ENCODE measurements around the gene CXCL13. TPM values are rescaled to one million over a fixed set of nuclear protein-coding genes. Genes with fewer than 3 reads are reported as not detected.
"Not testable (repeated sequence)": the region's sequence is repeated elsewhere in the genome, so short reads cannot be mapped to it uniquely, and the experiment has no call there.

The CXCL13 gene
- total RNA-seq, 1 donor from 2014 or later: not detected

DNA sequence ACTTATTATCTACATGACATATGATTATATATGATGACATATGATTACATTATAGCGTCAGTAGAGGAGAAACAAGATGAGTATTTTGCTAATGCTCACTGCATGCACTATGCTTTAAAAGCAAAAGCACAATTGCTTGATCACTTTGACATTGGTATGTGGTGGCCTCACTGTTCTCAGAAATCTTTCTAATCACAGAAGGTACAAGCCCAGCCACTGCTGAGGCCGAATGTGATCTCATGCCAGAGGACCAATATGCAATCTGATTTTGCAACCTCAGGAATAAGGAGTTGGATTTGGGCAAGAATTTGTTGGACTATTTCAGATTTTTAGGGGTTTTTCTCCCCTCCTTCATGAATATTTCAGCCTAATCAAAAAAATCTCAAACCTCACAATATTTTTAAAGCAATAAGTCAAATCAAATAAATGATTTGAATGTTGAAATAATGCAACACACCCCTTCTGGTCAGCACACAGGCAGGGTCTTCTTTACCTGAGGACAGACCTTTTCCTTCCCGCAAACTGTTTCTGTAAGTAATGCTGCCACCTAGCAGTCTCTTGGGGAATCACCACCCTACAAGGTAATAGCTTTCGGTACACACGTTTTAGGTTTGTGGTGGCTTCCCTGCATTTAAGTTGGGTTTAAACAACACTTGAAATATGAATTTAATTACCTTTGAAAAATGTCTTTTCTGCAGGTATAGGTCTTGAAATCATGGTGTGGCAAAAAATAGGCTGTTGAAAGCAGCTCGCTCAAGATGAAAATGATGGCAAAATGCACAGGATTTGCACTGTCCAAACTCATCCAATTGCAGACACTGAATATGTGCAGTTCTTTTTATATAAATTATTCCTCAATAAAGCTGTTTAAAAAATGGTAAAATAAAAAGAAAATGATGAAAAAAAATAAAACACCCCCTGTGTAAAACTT lies 4.8 kb upstream of the CXCL13 start:
- intact Hi-C loops (cut with micrococcal nuclease): loop anchor here (5.0 kb wide), 1 partner anchor 213 kb away; no protein-coding TSS in a partner anchor
- no peak for ATAC-seq

DNA sequence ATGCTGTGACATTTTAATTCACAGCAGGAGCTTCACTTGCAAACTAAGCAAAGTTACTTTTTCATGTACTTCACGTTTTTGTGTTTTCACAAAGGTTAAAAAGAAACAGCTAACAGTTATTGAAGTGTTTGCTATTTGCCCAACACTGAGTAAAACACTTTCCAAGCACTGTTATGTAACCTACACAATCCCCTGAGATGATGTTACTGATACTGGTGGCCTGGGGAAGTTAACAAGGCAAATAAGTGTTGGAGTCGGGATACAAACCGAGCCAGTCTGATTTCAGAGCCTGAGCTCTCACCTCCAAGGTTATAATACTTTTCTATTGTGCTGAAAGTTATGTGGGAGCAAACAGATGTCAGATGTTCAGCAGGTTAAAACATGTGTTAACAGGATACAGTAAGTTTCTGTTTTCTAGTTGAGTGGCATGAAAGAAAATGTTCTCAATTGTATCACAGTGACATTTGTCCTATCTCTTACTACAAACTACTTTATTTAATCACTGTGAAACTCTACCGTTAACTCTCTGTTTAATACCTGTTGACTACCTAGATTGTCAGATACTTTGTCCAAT lies 3.9 kb upstream of the CXCL13 start:
- intact Hi-C loops (cut with micrococcal nuclease): loop anchor here (5.0 kb wide), 1 partner anchor 214 kb away; no protein-coding TSS in a partner anchor
- DNase-seq: no peak
- ATAC-seq: no peak

More for the DNA sequence above, 4.8 kb upstream of the CXCL13 start:
- DNase-seq: no peak

DNA sequence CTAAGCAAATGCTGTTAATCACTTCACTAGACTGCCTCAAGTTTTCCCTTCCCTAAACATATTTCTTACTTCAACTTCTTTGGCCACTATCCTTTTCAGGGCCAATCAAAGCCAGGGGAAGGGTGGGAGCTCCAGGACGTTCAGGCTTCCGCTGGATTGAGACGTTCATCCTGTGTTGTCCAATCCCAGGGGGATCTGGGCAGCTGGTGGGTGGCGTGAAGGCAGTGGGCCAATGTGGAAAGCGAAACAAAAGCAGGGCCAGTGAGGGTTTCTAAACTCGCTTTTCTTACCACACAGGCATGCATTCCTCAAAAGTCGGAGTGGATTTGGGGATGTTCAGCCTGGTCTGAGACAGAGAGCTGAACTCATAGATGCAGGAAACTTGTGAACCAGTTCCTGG lies 7.6 kb downstream of the CXCL13 start:
- peak; percentile 42 for DNase-seq
- peak; percentile 79 for ATAC-seq

GRCh38 chr4:77615153-77615552 lies 9.5 kb downstream of the CXCL13 start:
- intact Hi-C loops (cut with micrococcal nuclease): no loop called here

More for the DNA sequence above, 7.6 kb downstream of the CXCL13 start:
- intact Hi-C loops (cut with micrococcal nuclease): no loop called here

DNA sequence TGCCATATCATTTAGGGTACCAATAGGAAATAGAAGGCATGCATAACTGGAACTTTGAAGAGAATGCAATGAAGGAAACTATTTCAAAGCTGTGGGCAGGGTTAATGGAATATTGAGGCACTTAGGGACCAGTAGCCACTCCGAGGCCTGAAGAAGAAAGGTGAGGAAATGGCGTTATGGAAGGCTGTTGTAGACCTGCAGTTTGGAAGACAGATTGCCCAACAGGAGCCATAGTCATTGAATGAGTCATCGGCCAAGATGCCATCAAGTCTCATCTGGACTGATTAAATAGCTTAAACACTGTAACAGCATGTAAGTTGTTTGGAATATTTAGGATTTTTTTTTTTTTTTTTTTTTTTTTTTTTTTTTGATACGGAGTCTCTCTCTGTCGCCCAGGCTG lies 11.6 kb downstream of the CXCL13 start:
- ATAC-seq (no peak), DNase-seq (no peak)
- intact Hi-C loops (cut with micrococcal nuclease): no loop called here

More at GRCh38 chr4:77615153-77615552, 9.5 kb downstream of the CXCL13 start:
- ATAC-seq (no peak), DNase-seq (no peak)

GRCh38 chr4:77618383-77619241 lies 13.0 kb downstream of the CXCL13 start:
- intact Hi-C loops (cut with micrococcal nuclease): no loop called here
- DNase-seq (no peak), ATAC-seq (peak; percentile 90)

DNA sequence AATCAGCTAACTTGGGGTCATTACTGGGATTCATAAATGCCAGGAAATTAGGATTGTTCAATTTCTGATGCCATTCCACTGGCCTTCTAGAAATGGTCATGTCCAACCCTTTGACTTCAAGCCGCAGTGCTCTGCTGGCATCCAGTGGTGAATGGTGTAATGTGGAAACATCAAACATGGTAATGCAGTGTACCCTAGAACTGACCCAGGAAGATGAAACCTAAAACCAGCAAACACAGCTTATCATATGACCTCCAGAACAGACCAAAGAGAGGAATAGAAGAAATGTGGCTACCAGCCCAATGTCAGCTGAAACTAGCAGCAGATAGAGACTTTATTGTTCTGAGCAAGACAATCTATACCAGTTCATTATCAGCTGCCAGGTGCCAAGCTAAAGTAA lies 13.8 kb downstream of the CXCL13 start:
- no peak for ATAC-seq
- intact Hi-C loops (cut with micrococcal nuclease): no loop called here
- no peak for DNase-seq

- intact Hi-C loops (cut with micrococcal nuclease): no loop called here
- no peak for ATAC-seq
- no peak for DNase-seq
These were observed 15.6 kb downstream of the CXCL13 start for GRCh38 chr4:77621254-77621653.

DNA sequence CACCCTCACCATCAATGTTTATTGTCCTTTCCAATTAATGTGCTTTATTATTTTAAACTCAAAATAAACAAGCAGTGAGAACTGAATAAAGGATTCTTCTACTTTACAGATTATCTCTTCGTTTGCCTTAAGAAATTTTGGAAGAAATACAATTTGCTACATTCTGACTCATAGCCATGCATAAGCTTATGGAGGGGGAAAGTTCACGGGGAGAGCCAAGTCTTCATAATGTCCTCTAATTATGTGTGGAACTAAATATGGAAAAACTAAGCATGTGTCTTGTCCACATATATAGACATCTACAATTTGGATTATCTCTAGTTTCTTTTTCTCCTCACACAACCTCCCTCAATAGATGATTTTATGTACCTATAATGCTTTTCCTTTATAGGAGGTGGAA lies 17.5 kb downstream of the CXCL13 start:
- no peak for ATAC-seq
- intact Hi-C loops (cut with micrococcal nuclease): no loop called here
- DNase-seq: no peak

GRCh38 chr4:77624213-77624612 lies 18.6 kb downstream of the CXCL13 start:
- ATAC-seq: no peak
- intact Hi-C loops (cut with micrococcal nuclease): no loop called here
- DNase-seq: no peak

DNA sequence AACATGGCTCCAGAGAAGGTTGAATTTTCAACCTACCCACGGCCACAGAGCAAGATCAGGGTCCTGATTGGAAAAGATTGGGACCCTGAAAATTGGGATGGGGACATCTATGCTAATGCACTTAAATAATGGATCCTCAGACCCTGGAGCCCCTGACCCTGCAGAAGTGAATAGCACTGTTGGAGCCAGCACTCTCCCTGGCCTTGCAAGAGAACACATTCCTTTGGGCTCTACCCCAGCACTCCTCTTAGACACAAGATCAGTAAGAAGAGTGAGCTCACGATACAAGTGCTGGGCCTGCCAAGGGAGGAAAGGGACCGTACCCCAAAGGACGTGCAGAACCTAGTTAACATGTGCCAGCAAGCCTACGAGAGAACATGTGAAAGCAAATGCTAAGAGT lies 19.9 kb downstream of the CXCL13 start:
- intact Hi-C loops (cut with micrococcal nuclease): no loop called here
- DNase-seq: no peak
- ATAC-seq: no peak

DNA sequence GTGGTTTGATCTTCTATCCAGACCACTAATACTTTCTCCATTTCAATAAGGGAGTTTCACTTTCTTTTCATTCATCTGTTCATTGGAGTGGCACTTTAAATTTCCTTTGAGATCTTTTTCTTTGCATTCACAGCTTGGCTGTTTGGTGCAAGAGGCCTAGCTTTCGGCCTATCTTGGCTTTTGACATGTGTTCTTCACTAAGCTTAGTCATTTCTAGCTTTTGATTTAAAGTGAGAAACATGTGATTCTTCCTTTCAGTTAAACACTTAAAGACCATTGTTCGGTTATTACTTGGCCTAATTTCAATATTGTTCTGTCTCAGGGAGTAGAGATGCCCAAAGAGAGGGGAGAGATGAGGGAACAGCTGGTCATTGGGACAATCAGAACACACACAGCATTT lies 24.3 kb downstream of the CXCL13 start:
- intact Hi-C loops (cut with micrococcal nuclease): no loop called here
- no peak for DNase-seq
- no peak for ATAC-seq

GRCh38 chr4:77631276-77631675 lies 25.7 kb downstream of the CXCL13 start:
- intact Hi-C loops (cut with micrococcal nuclease): no loop called here
- no peak for DNase-seq
- ATAC-seq: no peak

DNA sequence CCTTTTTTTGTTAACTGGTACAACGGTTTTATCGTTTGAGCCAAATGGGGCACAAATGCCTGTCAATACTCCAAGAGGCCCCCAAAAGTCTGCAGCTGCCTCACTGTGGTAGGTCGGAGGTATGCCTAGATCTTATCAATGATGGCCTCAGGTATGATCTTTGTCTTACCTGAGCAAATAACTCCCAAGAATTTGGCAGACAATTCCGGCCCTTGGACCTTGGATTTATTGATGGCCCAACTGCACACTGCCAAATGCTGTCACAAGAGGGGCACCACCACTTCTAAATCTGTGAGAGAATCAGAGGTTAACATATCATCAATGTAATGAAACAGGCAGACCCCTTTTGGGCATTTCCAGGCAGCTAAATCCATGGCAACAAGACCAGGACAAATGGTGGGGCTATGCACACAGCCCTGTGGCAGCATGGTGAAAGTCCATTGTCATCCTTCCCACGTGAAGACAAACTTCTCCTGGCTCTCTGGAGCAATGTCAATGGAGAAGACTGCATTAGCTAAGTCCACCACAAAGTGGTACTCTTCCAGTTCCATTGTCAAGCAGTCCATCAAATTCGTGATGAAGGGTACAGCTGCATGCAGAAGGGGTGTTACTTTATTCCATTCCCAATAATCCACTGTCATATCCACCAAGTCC lies 28.6 kb downstream of the CXCL13 start:
- ATAC-seq: no peak
- intact Hi-C loops (cut with micrococcal nuclease): no loop called here
- DNase-seq: no peak

DNA sequence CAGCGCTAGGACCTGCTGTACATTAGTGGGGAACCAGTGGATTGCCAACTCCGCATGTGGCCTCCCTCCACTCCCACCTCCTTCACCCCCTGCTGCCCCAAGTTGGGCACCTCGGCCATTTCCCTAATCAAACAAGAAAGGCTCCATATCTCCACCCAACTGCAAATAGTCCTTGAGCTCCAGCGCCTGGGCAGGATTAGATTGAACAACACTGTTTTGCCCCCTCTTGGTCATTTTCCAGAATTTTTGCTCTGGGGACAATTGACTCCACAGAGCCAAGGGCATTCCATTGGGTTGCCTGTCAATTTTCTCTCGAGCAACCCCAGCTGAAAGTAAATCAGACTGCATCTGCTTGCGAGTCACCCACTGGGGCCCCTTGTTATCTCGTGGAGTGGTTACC lies 29.6 kb downstream of the CXCL13 start:
- intact Hi-C loops (cut with micrococcal nuclease): no loop called here
- no peak for ATAC-seq
- no peak for DNase-seq

GRCh38 chr4:77635876-77636275 lies 30.3 kb downstream of the CXCL13 start:
- ATAC-seq: no peak
- intact Hi-C loops (cut with micrococcal nuclease): no loop called here

DNA sequence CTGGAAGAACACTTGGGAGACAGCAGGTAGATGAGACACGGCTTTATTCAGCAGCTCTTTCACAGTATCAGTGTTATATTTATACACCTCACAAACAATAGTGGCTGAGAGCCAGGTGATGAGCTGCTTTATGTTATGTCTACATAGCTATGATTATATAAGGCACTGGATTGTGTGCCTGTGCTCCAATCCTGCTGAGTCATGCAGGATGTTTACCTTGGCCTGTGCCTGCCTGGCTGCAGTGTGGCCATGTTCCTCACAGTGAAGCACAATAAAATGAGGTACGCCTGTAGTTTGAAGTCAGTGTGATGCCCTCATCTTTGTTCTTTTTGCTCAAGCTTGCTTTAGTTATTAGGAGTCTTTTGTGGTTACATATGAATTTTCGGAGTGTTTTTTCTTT lies 31.3 kb downstream of the CXCL13 start:
- no peak for DNase-seq
- no peak for ATAC-seq
- intact Hi-C loops (cut with micrococcal nuclease): no loop called here

More at GRCh38 chr4:77635876-77636275, 30.3 kb downstream of the CXCL13 start:
- no peak for DNase-seq

GRCh38 chr4:77644069-77644468 lies 38.4 kb downstream of the CXCL13 start:
- intact Hi-C loops (cut with micrococcal nuclease); DNase-seq; ATAC-seq: not testable (repeated sequence)

- DNase-seq (no peak), ATAC-seq (no peak)
These were observed 45.2 kb downstream of the CXCL13 start for GRCh38 chr4:77650787-77651186.

More at GRCh38 chr4:77650787-77651186, 45.2 kb downstream of the CXCL13 start:
- intact Hi-C loops (cut with micrococcal nuclease): no loop called here

Data from left ventricle myocardium superior (tissue), 1 donor.